Measurements from ENCODE around the gene CPNE1. TPM values are rescaled to one million over a fixed set of nuclear protein-coding genes. Genes with fewer than 3 reads are reported as not detected.

The CPNE1 gene
- total and polyA plus RNA-seq, 3 experiments from 2014 or later, result 295 to 378 (median 305) TPM

DNA sequence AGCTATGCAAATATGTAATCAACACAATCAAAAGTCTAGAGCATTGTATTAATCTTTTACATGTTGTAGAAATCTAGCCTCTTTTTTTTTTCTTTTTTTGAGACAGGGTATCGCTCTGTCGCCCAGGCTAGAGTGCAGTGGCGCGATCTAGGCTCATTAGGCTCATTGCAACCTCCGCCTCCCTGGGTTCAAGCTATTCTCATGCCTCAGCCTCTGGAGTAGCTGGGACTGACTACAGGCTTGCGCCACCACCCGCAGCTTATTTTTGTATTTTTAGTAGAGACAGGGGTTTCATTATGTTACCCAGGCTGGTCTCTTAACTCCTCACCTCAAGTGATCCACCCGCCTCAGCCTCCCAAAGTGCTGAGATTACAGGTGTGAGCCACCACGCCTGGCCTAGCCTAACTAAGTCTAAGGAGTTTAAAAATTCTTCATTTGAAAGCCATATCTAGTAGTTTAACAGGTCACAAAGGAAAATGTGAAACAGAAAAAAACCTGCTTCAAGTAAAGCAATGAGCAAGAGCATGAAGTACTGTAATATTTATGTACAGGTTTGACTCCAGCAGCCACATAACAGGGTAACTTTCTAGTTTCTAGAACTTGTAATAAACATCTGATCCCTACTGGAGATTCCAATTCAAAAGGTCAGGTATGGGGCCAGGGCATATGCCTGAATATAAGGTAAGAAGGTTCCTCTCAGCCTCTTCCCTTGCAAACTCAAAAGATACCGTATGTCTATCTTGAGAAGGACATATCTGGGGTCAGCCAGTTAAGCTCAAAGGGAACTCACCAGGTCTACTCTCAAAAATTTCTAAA lies 4.4 kb downstream of the CPNE1 start:
- ChIA-PET POLR2A (interaction anchor here (0.6 to 1.3 kb wide), 4 partner anchors 26 to 53 kb away, joined by 4 to 6 read pairs (median 4); partner anchors contain the start of gene SPAG4), CTCF (interaction anchor here (1.9 kb wide), 1 partner anchor 41 kb away, joined by 6 read pairs; no protein-coding TSS in a partner anchor)
- peaks cover 70% of the 10 kb centered on the region for H3K4me1 ChIP-seq (ENCODE audit: insufficient read depth, low read length)
- H3K9me3 ChIP-seq (ENCODE audit: low read length), result no peaks in the 10 kb centered on the region
- Mint-ChIP-seq H3K27me3 (no peaks in the 10 kb centered on the region), H3K4me1 (peaks cover 66 to 79% (median 74%) of the 10 kb centered on the region in 3 donors), H3K4me3 (peak overlapping the region; percentile 86 to 98 (median 96)), H3K9me3 (no peaks in the 10 kb centered on the region), H3K36me3 (peaks cover 0 to 35% (median 1%) of the 10 kb centered on the region in 3 donors), H3K27ac (peak overlapping the region; percentile 26 to 100 (median 99))
- peak overlapping the region; percentile 11 for H3K4me3 ChIP-seq (ENCODE audit: low read length)
- peak overlapping the region; percentile 13 for H3K27ac ChIP-seq (ENCODE audit: low read depth, low read length)
- H3K27me3 ChIP-seq (ENCODE audit: insufficient read depth, low read length, poor library complexity, severe bottlenecking), result no peaks in the 10 kb centered on the region
- peaks cover 3% of the 10 kb centered on the region for H3K36me3 ChIP-seq (ENCODE audit: insufficient read depth, low read length)
- DNase-seq, result no peak

GRCh38 chr20:35657271-35657670 lies 7.4 kb downstream of the CPNE1 start:
- no peaks in the 10 kb centered on the region for H3K27me3 ChIP-seq (ENCODE audit: insufficient read depth, low read length, poor library complexity, severe bottlenecking)
- CTCF ChIA-PET, result interaction anchor here (1.5 kb wide), 1 partner anchor 56 kb away, joined by 4 read pairs; no protein-coding TSS in a partner anchor
- Mint-ChIP-seq H3K4me1 (peaks cover 46 to 59% (median 54%) of the 10 kb centered on the region in 3 donors), H3K36me3 (peaks cover 0 to 19% (median 2%) of the 10 kb centered on the region in 3 donors), H3K4me3 (peak overlapping the region; percentile 4 to 75 (median 59)), H3K27ac (peak overlapping the region; percentile 0 to 92 (median 70)), H3K27me3 (no peaks in the 10 kb centered on the region), H3K9me3 (no peaks in the 10 kb centered on the region)
- POLR2A ChIA-PET, result no interaction called here
- peaks cover 65% of the 10 kb centered on the region for H3K4me1 ChIP-seq (ENCODE audit: insufficient read depth, low read length)
- H3K9me3 ChIP-seq (ENCODE audit: low read length), result no peaks in the 10 kb centered on the region
- DNase-seq, result peak in 1 of 5 donors; percentile 11
- H3K27ac ChIP-seq (ENCODE audit: low read depth, low read length), result no peak overlapping the region
- H3K4me3 ChIP-seq (ENCODE audit: low read length), result no peak overlapping the region
- H3K36me3 ChIP-seq (ENCODE audit: insufficient read depth, low read length), result peaks cover 29% of the 10 kb centered on the region

- no peaks in the 10 kb centered on the region for H3K9me3 ChIP-seq (ENCODE audit: low read length)
- H3K27me3 Mint-ChIP-seq, result no peaks in the 10 kb centered on the region
- H3K27me3 ChIP-seq (ENCODE audit: insufficient read depth, low read length, poor library complexity, severe bottlenecking), result no peaks in the 10 kb centered on the region
- no peak overlapping the region for H3K27ac ChIP-seq (ENCODE audit: low read depth, low read length)
- DNase-seq, result no peak
- H3K4me3 Mint-ChIP-seq, result no peak overlapping the region
- ChIA-PET POLR2A (interaction anchor here (0.9 kb wide), 1 partner anchor 10 kb away, joined by 3 read pairs; the partner anchor contains the start of genes CPNE1 and RBM12), CTCF (interaction anchor here (1.7 kb wide), 1 partner anchor 35 kb away, joined by 6 read pairs; no protein-coding TSS in a partner anchor)
- H3K36me3 ChIP-seq (ENCODE audit: insufficient read depth, low read length), result peaks cover 34% of the 10 kb centered on the region
- H3K27ac Mint-ChIP-seq, result no peak overlapping the region
- H3K4me1 Mint-ChIP-seq, result peaks cover 43 to 59% (median 49%) of the 10 kb centered on the region in 3 donors
- H3K36me3 Mint-ChIP-seq, result peaks cover 0 to 36% (median 3%) of the 10 kb centered on the region in 3 donors
- peaks cover 44% of the 10 kb centered on the region for H3K4me1 ChIP-seq (ENCODE audit: insufficient read depth, low read length)
- no peak overlapping the region for H3K4me3 ChIP-seq (ENCODE audit: low read length)
- H3K9me3 Mint-ChIP-seq, result no peaks in the 10 kb centered on the region
Measured at GRCh38 chr20:35654415-35654814, 10.3 kb downstream of the CPNE1 start.

DNA sequence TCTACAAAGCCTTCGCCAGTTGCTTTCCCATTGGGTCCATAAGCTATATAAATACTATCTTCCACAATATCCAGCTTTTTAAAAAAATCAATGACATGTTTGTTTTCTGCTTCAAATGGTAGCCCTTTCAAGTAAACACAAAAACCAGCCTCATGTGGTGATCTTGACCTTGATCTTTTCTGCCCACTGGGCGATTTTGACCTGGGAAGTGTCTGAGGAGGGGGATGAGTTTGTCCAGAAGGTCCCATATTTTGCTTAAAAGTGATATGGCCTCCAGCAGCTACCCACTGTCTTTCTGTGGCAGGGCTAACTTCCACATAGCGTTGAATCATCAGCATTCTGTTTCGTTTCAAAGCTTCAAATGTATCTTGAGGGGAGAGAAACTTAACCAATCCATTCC lies 10.8 kb downstream of the CPNE1 start:
- no peaks in the 10 kb centered on the region for H3K9me3 ChIP-seq (ENCODE audit: low read length)
- no peak overlapping the region for H3K4me3 Mint-ChIP-seq
- no peaks in the 10 kb centered on the region for H3K27me3 Mint-ChIP-seq
- ChIA-PET POLR2A (interaction anchor here (0.8 kb wide), 1 partner anchor 10 kb away, joined by 4 read pairs; no protein-coding TSS in a partner anchor), CTCF (interaction anchor here (1.2 to 1.7 kb wide), 2 partner anchors 14 to 35 kb away, joined by 3 to 6 read pairs; no protein-coding TSS in a partner anchor)
- H3K36me3 Mint-ChIP-seq, result peaks cover 0 to 38% (median 3%) of the 10 kb centered on the region in 3 donors
- no peaks in the 10 kb centered on the region for H3K27me3 ChIP-seq (ENCODE audit: insufficient read depth, low read length, poor library complexity, severe bottlenecking)
- no peaks in the 10 kb centered on the region for H3K9me3 Mint-ChIP-seq
- peaks cover 38% of the 10 kb centered on the region for H3K4me1 ChIP-seq (ENCODE audit: insufficient read depth, low read length)
- no peak overlapping the region for H3K27ac ChIP-seq (ENCODE audit: low read depth, low read length)
- no peak overlapping the region for H3K4me3 ChIP-seq (ENCODE audit: low read length)
- H3K27ac Mint-ChIP-seq, result no peak overlapping the region
- peaks cover 34% of the 10 kb centered on the region for H3K36me3 ChIP-seq (ENCODE audit: insufficient read depth, low read length)
- DNase-seq, result no peak
- peaks cover 43 to 59% (median 49%) of the 10 kb centered on the region in 3 donors for H3K4me1 Mint-ChIP-seq

GRCh38 chr20:35653430-35653734 lies 11.3 kb downstream of the CPNE1 start:
- H3K4me3 Mint-ChIP-seq, result no peak overlapping the region
- H3K36me3 ChIP-seq (ENCODE audit: insufficient read depth, low read length), result peaks cover 34% of the 10 kb centered on the region
- H3K4me1 ChIP-seq (ENCODE audit: insufficient read depth, low read length), result peaks cover 33% of the 10 kb centered on the region
- no peaks in the 10 kb centered on the region for H3K9me3 ChIP-seq (ENCODE audit: low read length)
- H3K4me3 ChIP-seq (ENCODE audit: low read length), result no peak overlapping the region
- no peaks in the 10 kb centered on the region for H3K27me3 ChIP-seq (ENCODE audit: insufficient read depth, low read length, poor library complexity, severe bottlenecking)
- no peaks in the 10 kb centered on the region for H3K9me3 Mint-ChIP-seq
- POLR2A ChIA-PET, result interaction anchor here (0.8 kb wide), 1 partner anchor 11 kb away, joined by 4 read pairs; no protein-coding TSS in a partner anchor
- H3K27ac Mint-ChIP-seq, result no peak overlapping the region
- peaks cover 0 to 40% (median 5%) of the 10 kb centered on the region in 3 donors for H3K36me3 Mint-ChIP-seq
- H3K27ac ChIP-seq (ENCODE audit: low read depth, low read length), result no peak overlapping the region
- CTCF ChIA-PET, result interaction anchor here (1.2 kb wide), 1 partner anchor 15 kb away, joined by 3 read pairs; no protein-coding TSS in a partner anchor
- H3K4me1 Mint-ChIP-seq, result peaks cover 44 to 59% (median 51%) of the 10 kb centered on the region in 3 donors
- no peak for DNase-seq
- H3K27me3 Mint-ChIP-seq, result no peaks in the 10 kb centered on the region

DNA sequence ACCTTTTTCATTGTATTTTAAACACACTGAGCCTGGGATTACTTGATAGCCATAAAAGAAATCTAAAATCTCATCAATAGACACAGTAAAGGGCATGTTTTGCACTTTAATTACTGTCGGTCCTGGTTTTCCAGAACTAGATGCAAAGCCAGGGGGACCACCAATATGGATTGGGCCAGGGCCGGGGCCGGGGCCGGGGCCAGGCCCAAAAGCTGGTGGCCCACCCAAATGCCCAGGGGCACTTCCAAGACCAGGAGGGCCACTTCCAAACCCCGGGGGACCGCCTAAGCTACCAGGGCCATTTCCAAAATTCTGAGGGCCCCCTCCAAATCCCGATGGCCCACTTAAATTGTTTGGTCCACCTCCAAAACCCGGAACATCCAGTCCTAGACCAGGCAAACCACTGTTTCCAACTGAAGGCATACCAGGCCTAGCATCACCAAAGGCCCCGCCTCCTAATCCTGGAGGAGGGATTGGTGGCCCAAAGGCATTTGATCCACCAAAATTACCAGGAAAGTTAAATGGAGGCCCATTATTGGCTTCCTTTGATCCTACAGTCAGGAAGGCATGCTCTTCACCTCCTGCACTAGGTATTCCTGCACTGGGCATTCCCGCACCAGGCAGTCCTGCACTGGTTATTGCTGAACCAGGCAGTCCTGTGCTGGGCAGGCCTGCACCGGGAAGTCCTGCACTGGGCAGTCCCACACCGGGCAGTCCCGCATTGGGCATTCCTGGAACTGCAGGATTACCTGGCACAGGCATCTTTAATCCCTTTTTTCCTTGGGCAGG lies 11.9 kb downstream of the CPNE1 start:
- no peaks in the 10 kb centered on the region for H3K27me3 ChIP-seq (ENCODE audit: insufficient read depth, low read length, poor library complexity, severe bottlenecking)
- H3K9me3 Mint-ChIP-seq, result no peaks in the 10 kb centered on the region
- DNase-seq, result no peak
- no peak overlapping the region for H3K4me3 ChIP-seq (ENCODE audit: low read length)
- ChIA-PET CTCF (interaction anchor here (0.9 to 1.2 kb wide), 2 partner anchors 15 to 51 kb away, joined by 3 to 4 read pairs; no protein-coding TSS in a partner anchor), POLR2A (no interaction called here)
- peaks cover 0 to 40% (median 5%) of the 10 kb centered on the region in 3 donors for H3K36me3 Mint-ChIP-seq
- peaks cover 44 to 57% (median 51%) of the 10 kb centered on the region in 3 donors for H3K4me1 Mint-ChIP-seq
- peaks cover 34% of the 10 kb centered on the region for H3K36me3 ChIP-seq (ENCODE audit: insufficient read depth, low read length)
- H3K4me3 Mint-ChIP-seq, result no peak overlapping the region
- H3K27ac ChIP-seq (ENCODE audit: low read depth, low read length), result no peak overlapping the region
- H3K27me3 Mint-ChIP-seq, result no peaks in the 10 kb centered on the region
- H3K27ac Mint-ChIP-seq, result peak overlapping the region in 1 of 8 donors; percentile 43
- peaks cover 29% of the 10 kb centered on the region for H3K4me1 ChIP-seq (ENCODE audit: insufficient read depth, low read length)
- H3K9me3 ChIP-seq (ENCODE audit: low read length), result no peaks in the 10 kb centered on the region

- CTCF ChIA-PET, result interaction anchor here (0.9 kb wide), 1 partner anchor 51 kb away, joined by 4 read pairs; no protein-coding TSS in a partner anchor
- Histone ChIP-seq H3K27me3 (ENCODE audit: insufficient read depth, low read length, poor library complexity, severe bottlenecking) (no peaks in the 10 kb centered on the region), H3K4me1 (ENCODE audit: insufficient read depth, low read length) (peaks cover 21% of the 10 kb centered on the region), H3K36me3 (ENCODE audit: insufficient read depth, low read length) (peaks cover 34% of the 10 kb centered on the region), H3K9me3 (ENCODE audit: low read length) (no peaks in the 10 kb centered on the region), H3K4me3 (ENCODE audit: low read length) (no peak overlapping the region), H3K27ac (ENCODE audit: low read depth, low read length) (no peak overlapping the region)
- POLR2A ChIA-PET, result interaction anchor here (0.5 kb wide), 1 partner anchor 89 kb away, joined by 3 read pairs; no protein-coding TSS in a partner anchor
- peaks cover 0 to 39% (median 3%) of the 10 kb centered on the region in 3 donors for H3K36me3 Mint-ChIP-seq
- H3K4me3 Mint-ChIP-seq, result no peak overlapping the region
- DNase-seq, result no peak
- no peaks in the 10 kb centered on the region for H3K27me3 Mint-ChIP-seq
- no peaks in the 10 kb centered on the region for H3K9me3 Mint-ChIP-seq
- H3K27ac Mint-ChIP-seq, result peak overlapping the region in 6 of 8 donors; percentile 5 to 83 (median 38)
- H3K4me1 Mint-ChIP-seq, result peaks cover 47 to 55% (median 50%) of the 10 kb centered on the region in 3 donors
Measured at GRCh38 chr20:35651958-35652357, 12.7 kb downstream of the CPNE1 start.

All from CD8-positive, alpha-beta memory T cell (primary cell).